IgD-negative memory B cell (primary cell): ENCODE data around the gene GOLGA6A. TPM values are rescaled to one million over a fixed set of nuclear protein-coding genes. Genes with fewer than 3 reads are reported as not detected.
"Not testable (repeated sequence)": the region's sequence is repeated elsewhere in the genome, so short reads cannot be mapped to it uniquely, and the experiment has no call there.

Experiments
- H3K27ac Mint-ChIP-seq, 3 donors: one replicate each; pipeline ENCODE4 v1.8.0; 2020 to 2022; ENCODE audit warnings: mild to moderate bottlenecking in 3 of 3, mixed read lengths in 3 of 3, moderate library complexity in 1 of 3
- H3K27me3 Mint-ChIP-seq: one replicate; pipeline ENCODE4 v1.8.0; 2021; ENCODE audit warnings: mixed read lengths
- H3K36me3 Mint-ChIP-seq: one replicate; pipeline ENCODE4 v1.8.0; 2020; ENCODE audit warnings: mild to moderate bottlenecking, mixed read lengths
- H3K4me1 Mint-ChIP-seq, 3 donors: one replicate each; pipeline ENCODE4 v1.8.0; 2020 to 2022; ENCODE audit warnings: mixed read lengths in 3 of 3, mild to moderate bottlenecking in 1 of 3
- H3K4me3 Mint-ChIP-seq, 4 donors: one replicate each; pipeline ENCODE4 v1.8.0; 2020 to 2022; ENCODE audit warnings: mild to moderate bottlenecking in 4 of 4, mixed read lengths in 4 of 4, moderate library complexity in 3 of 4
- H3K9me3 Mint-ChIP-seq, 3 donors: one replicate each; pipeline ENCODE4 v1.8.0; 2020 to 2021; ENCODE audit warnings: mixed read lengths in 3 of 3, mild to moderate bottlenecking in 1 of 3
- polyA plus RNA-seq: library from polyadenylated mRNA; unstranded; fragments of 300-500 nt; fragmentation: Illumina TruSeq; gene quantifications from one replicate; pipeline ENCODE4 v1.2.3, GENCODE V29; 2021

Gene GOLGA6A, protein sequence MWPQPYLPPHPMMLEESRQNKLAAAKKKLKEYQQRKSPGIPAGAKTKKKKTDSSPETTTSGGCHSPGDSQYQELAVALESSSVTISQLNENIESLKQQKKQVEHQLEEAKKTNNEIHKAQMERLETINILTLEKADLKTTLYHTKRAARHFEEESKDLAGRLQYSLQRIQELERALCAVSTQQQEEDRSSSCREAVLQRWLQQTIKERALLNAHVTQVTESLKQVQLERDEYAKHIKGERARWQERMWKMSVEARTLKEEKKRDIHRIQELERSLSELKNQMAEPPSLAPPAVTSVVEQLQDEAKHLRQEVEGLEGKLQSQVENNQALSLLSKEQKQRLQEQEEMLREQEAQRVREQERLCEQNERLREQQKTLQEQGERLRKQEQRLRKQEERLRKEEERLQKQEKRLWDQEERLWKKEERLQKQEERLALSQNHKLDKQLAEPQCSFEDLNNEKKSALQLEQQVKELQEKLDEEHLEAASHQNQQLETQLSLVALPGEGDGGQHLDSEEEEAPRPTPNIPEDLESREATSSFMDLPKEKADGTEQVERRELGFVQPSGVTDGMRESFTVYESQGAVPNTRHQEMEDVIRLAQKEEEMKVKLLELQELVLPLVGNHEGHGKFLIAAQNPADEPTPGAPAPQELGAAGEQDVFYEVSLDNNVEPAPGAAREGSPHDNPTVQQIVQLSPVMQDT
- not detected for polyA plus RNA-seq

DNA sequence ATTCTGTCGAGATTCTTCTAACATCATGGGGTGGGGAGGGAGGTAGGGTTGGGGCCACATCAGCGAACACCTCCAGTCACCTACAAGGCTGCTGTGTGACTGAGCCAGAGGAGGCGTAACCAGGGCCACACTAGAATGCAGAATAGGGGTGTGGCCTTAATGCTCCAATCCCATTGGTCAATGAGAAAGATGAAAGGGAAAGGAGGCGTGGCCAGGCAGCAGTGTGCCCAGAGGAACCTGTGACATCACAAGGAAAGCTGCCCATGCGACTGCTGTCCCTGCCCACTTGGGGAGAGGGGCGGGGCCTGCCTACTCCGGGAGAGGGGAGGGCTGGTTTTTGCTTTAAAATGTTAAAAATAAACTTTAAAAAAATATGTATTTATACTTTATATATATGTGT lies at the start of gene GOLGA6A:
GOLGA6A (minus strand) TSS at position 101 of the 400 bp plus-strand sequence; CDS start at position 60, 41 bp downstream.
- not testable (repeated sequence) for H3K9me3 Mint-ChIP-seq, H3K4me1 Mint-ChIP-seq, H3K4me3 Mint-ChIP-seq, H3K27ac Mint-ChIP-seq, H3K27me3 Mint-ChIP-seq, H3K36me3 Mint-ChIP-seq

DNA sequence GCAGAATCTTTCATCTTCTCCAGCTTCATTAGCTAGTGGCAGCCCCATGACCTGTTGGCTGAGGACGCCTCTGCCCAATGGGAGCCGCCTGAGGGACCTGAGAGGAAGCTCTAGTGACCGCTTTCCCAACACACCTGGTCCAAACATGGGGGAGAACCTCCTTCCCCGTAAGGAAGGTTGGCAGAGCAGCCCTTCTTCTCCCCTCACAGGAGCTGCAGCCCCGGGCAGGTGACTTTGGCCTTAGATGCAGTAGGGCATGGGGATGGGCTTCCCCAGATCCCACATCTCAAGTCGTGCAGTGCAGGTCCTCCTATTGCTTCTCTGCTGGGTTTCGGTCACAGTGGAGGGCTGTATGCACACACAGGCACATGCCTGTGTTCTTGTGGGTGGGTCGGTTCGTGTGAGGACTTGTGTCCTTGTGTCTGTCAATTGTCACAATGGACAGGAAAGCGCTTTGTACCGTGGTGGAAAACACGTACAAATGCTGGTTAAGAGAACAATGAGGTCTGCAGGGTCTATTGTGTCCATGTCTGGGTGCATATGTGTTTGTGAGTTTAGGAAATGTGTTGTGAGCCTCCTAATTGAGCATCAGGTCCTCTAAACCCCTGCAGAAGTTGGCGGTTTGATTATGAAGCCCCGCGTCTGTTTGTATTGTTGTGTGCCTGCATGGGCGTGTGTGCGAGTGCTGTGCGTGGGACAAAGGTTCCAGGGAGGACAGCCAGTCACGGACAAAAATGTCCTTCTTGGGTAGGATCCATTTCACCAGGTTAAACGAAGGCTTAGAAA lies 49.5 kb upstream of the GOLGA6A start:
- Mint-ChIP-seq H3K27me3 (peaks cover 64% of the 10 kb centered on the region), H3K36me3 (peaks cover 2% of the 10 kb centered on the region), H3K4me1 (peaks cover 2 to 19% (median 17%) of the 10 kb centered on the region in 3 donors), H3K9me3 (peaks cover 0 to 8% (median 0%) of the 10 kb centered on the region in 3 donors), H3K4me3 (peak overlapping the region; percentile 7 to 80 (median 28)), H3K27ac (peak overlapping the region; percentile 73 to 95 (median 87))

DNA sequence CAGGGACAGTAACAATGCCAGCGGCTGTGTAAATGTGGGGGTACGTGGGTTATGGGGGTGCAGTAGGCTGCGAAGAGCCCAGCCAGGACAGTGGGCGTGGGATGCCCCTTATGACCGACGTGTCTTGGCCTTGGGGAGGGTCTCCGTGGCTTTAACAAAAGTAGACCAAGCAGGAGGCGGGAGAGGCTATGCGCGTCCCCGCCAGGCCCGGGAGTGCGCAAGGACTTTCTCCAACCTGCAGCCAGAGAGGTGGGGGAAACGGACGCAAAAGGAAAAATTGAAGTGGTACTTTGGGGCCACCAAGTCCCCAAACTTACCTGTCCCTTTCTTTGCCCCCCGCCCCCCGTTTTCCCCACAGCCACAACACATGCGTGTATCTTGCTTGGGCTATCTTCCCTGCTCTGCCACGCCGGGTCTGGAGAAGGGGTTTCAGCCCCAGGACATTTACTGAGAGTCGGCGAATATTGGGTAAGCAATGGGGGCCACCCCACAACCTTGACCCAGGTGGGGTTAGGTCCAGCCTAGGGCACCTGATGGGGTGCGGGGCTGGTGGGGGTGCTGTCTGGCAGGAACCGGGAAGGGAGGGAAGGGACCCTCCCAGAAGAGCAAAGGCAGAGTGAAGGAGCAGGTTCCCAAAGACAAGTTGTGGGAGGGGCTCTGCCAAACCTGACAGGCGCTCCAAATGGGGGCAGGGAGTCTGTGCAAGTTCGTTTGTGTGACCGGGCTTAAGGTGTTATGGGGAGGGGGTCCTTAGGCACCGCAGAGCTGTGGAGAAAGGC lies 48.7 kb upstream of the GOLGA6A start:
- peaks cover 0 to 8% (median 0%) of the 10 kb centered on the region in 3 donors for H3K9me3 Mint-ChIP-seq
- H3K27me3 Mint-ChIP-seq, result peaks cover 61% of the 10 kb centered on the region
- H3K4me1 Mint-ChIP-seq, result peaks cover 0 to 17% (median 13%) of the 10 kb centered on the region in 3 donors
- H3K27ac Mint-ChIP-seq, result peak overlapping the region; percentile 73 to 95 (median 89)
- peaks cover 2% of the 10 kb centered on the region for H3K36me3 Mint-ChIP-seq
- H3K4me3 Mint-ChIP-seq, result peak overlapping the region in 3 of 4 donors; percentile 7 to 78 (median 58)

DNA sequence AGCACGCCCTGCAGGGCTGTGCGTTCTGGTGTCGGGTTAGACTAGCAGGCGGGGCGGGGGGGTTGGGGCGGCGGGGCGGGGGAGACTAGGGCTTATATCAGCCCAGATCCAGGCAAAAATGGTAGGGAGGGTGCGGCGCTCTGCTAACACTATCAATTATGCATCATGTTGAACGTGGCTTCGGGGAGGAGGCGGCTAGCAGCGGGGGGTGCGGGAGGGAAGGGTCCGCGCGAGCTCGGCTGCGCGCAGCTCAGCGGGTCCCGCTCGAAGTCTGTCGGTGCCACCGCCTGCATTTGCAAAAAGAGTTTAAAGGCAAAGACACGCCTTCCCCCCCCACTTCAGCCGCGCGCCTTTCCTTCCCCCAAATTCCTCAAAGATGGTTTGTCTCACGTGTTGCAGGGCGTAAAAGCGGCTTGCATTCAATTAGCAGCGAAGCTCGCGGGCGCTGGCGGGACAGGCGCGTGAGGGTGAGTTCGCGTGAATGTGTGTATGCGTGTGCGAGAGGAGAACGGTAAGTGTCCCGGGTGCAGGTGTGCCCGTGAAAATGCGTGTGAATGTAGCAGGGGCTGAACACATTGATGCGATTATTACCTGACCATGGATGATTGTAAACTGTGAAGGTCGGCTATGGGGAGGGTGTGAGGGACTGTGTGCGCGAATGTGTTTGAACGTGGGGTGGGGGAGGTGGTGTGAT lies 48.0 kb upstream of the GOLGA6A start, which contains the start of gene ISLR2:
ISLR2 (plus strand) TSS at position 432 of the 694 bp plus-strand sequence. CDS start 2,169 bp downstream, outside the sequence.
- Mint-ChIP-seq H3K4me1 (peaks cover 0 to 17% (median 15%) of the 10 kb centered on the region in 3 donors), H3K9me3 (peaks cover 0 to 8% (median 0%) of the 10 kb centered on the region in 3 donors), H3K36me3 (peaks cover 2% of the 10 kb centered on the region), H3K27me3 (peaks cover 57% of the 10 kb centered on the region), H3K27ac (peak within 1 kb of the TSS; percentile 73 to 95 (median 89)), H3K4me3 (peak within 1 kb of the TSS; percentile 46 to 83 (median 68))

DNA sequence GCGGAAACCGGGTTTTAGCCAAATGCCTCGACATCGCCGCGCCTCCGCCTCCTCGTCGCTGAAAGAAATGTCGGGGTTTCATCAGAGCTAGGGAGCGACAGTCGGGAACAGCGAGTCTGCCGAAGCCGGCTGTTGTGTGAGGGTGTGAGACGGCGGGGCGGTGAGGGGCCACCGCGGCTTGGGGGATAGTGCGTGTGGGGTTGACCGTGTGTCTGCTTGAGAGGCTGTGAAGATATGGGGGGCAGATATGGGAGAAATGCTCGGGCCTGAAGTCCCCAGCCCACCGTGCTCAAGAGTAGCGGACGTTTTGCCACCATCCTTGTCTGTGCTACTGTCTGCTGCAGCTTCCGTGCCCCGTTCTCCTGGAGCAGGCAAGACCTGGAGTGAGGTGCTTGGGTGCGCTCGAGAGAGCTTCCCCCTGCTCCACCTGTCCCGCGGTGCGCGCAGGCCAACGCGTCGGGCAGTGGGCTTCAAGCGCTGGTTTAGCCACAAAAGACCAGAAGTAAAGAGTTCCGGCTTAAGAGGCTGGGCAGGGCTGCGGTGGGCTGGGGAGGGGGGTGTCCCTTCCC lies 47.3 kb upstream of the GOLGA6A start:
- Mint-ChIP-seq H3K4me1 (peaks cover 0 to 17% (median 13%) of the 10 kb centered on the region in 3 donors), H3K36me3 (peaks cover 2% of the 10 kb centered on the region), H3K27me3 (peaks cover 52% of the 10 kb centered on the region), H3K9me3 (peaks cover 0 to 8% (median 0%) of the 10 kb centered on the region in 3 donors), H3K4me3 (peak overlapping the region; percentile 46 to 83 (median 68)), H3K27ac (peak overlapping the region; percentile 73 to 95 (median 83))

DNA sequence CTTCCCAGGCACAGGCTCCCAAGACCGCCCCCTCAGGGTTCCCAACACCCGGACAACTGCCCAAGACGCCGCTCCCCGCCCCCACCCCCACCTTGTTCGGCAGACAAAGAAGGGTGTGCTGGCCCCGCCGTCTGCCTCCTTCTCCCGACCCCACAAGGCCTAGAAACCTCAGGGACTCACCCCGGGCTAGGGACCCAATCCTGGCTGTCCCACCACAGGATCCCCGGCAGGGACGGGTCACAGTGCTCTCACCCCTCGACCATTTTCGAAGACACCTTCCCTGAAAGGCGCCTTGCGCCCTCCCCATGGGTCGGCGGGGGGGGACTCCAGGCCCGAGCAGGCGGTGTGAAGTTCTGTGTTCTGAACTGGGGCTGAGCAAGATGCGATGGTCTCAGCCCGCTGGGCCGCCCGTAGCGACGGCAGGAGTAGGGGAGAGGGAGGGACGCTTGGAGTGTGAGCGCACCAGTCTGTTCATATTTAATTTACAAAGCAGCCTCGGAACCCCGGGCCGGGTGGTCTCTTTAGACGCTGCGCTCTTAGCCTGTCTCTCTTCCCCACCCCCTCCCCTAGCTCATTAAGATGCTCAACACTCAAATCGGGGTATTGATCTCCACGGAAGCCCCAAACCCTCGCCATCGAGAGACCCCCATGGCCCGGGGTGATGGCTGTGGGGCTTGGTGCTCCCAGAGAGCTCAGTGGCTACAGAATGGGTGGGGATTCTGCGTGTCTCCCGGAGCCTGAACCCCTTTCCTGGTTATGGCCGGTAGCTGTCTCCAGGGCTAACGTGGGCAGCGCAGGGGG lies 46.6 kb upstream of the GOLGA6A start:
- H3K9me3 Mint-ChIP-seq, result peaks cover 0 to 8% (median 0%) of the 10 kb centered on the region in 3 donors
- peaks cover 5 to 17% (median 17%) of the 10 kb centered on the region in 3 donors for H3K4me1 Mint-ChIP-seq
- H3K4me3 Mint-ChIP-seq, result peak overlapping the region; percentile 46 to 85 (median 66)
- H3K27ac Mint-ChIP-seq, result peak overlapping the region in 2 of 3 donors; percentile 73 to 92
- H3K27me3 Mint-ChIP-seq, result peaks cover 47% of the 10 kb centered on the region
- H3K36me3 Mint-ChIP-seq, result peaks cover 2% of the 10 kb centered on the region

DNA sequence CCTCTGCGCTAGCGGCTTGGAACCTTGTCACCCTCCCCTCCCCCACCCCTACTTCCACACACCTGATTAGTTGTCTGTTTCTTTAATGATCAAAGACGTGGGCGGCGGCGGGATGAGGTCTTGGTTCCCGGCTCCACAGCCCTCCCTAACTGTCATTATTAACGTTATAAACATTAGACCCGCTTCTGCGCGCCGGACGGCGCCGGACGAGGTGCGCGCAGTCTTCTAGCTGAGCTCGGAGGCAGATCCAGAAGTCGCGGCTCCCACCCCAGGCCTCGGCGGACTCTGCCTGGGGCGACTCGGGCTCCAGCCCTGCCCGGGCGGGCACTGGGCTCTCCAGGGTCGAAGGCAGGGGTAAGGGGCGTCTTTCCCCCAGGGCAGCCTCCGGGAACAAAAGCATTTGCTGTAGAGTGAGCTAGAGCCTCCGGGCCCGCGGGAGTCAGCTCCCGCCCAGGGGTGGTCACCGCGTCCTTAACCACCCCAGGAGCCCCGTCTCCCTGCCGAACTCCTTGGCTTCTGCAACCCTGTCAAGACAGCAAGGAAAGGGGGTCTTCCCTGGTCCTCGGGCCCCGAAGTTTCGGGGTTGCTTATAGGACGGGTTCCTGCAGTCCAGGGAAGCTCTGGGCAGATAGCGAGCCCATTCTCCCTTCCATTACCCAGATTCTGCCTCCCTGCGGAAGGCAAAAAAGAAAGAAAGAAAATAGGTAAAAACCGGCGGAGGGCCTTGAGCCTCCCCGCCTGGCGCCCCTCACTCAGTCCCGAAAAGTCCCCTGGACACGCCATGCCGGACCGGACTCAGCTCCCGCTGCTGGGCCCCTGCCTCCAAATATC lies 45.8 kb upstream of the GOLGA6A start:
- peaks cover 11 to 23% (median 21%) of the 10 kb centered on the region in 3 donors for H3K4me1 Mint-ChIP-seq
- H3K9me3 Mint-ChIP-seq, result peaks cover 0 to 8% (median 0%) of the 10 kb centered on the region in 3 donors
- peak overlapping the region in 1 of 3 donors; percentile 73 for H3K27ac Mint-ChIP-seq
- H3K4me3 Mint-ChIP-seq, result peak overlapping the region; percentile 44 to 85 (median 65)
- peaks cover 44% of the 10 kb centered on the region for H3K27me3 Mint-ChIP-seq
- H3K36me3 Mint-ChIP-seq, result peaks cover 2% of the 10 kb centered on the region

DNA sequence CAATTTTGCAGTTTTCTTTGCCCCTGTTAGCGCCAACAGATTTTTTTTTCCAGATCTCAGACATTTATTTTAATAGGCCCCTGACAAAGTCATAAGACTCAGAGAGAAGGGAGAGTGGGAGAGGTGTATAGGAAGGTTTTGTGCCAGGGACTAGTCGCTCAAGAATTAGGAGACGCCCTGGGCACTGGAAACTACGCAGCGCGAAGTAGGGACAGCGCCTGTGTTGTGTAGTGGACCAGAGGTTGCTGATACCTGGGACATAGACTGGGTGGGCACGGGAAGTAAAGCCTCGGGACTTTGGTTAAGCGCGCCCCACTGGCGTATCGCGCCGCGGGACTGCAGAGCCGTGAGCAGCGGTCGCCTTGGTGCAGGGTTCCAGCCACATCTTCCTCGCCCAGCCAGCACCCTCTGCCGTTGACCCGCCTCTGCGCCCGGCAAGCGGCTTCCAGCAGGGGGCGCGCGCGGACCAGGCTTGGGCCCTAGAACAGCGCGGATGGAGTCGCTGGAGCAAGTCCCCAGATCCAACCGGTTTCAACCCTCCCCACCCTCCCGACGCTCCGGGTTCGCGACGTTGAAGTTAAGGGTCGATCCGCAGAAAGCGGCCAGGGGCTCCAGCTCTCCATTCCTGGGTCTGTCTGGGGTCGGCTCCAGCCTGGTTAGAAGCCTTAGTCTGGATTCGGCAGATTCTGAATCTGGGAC lies 45.1 kb upstream of the GOLGA6A start:
- Mint-ChIP-seq H3K27ac (peak overlapping the region in 1 of 3 donors; percentile 73), H3K9me3 (peaks cover 0 to 8% (median 0%) of the 10 kb centered on the region in 3 donors), H3K27me3 (peaks cover 41% of the 10 kb centered on the region)

DNA sequence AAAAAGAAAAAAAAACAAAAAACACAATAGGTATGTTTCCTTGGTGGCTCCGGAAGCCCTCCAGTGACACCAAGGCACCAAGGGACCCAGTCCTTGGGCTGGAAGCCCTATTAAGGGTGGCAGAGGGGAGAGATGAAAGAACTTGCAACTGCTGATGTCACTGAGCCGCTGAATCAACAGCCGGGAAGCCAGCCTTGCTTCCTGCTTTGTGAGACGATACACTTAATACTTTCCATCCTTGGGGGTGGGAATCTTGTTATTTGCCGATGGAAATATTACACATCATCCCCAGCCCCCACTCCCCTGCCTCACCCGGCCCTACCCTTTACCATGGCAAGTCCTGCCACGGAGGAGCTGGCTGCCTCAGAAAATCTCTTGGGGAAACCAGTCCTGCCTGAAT lies 42.4 kb upstream of the GOLGA6A start:
- peaks cover 2% of the 10 kb centered on the region for H3K36me3 Mint-ChIP-seq
- H3K27ac Mint-ChIP-seq, result peak overlapping the region in 1 of 3 donors; percentile 85
- no peak overlapping the region for H3K4me3 Mint-ChIP-seq
- peaks cover 0 to 4% (median 0%) of the 10 kb centered on the region in 3 donors for H3K9me3 Mint-ChIP-seq
- peaks cover 18% of the 10 kb centered on the region for H3K27me3 Mint-ChIP-seq
- H3K4me1 Mint-ChIP-seq, result peaks cover 27 to 39% (median 37%) of the 10 kb centered on the region in 3 donors

More for the DNA sequence above, 45.1 kb upstream of the GOLGA6A start:
- Mint-ChIP-seq H3K36me3 (peaks cover 2% of the 10 kb centered on the region), H3K4me3 (peak overlapping the region; percentile 44 to 85 (median 65)), H3K4me1 (peaks cover 17 to 31% (median 28%) of the 10 kb centered on the region in 3 donors)

DNA sequence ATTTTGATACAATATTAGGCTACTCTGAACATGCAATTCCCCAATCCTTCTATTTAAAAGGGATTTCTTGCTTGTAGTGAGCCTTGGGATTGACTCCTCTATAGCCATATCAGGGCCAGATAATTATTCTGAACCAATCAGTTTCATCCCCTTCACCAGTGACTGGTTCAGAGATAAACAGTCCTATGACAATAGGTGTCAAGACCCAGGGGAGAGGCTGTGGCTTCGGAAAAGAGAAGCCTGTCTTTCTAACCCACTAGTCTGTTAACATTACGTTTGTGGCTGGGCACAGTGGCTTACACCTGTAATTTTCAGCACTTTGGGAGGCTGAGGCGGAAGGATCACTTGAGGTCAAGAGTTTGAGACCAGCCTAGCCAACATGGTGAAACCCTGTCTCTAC lies 41.8 kb upstream of the GOLGA6A start:
- Mint-ChIP-seq H3K36me3 (peaks cover 2% of the 10 kb centered on the region), H3K27me3 (peaks cover 13% of the 10 kb centered on the region), H3K4me1 (peaks cover 27 to 36% (median 36%) of the 10 kb centered on the region in 3 donors), H3K27ac (peak overlapping the region in 1 of 3 donors; percentile 85), H3K9me3 (no peaks in the 10 kb centered on the region), H3K4me3 (peak overlapping the region in 1 of 4 donors; percentile 37)

DNA sequence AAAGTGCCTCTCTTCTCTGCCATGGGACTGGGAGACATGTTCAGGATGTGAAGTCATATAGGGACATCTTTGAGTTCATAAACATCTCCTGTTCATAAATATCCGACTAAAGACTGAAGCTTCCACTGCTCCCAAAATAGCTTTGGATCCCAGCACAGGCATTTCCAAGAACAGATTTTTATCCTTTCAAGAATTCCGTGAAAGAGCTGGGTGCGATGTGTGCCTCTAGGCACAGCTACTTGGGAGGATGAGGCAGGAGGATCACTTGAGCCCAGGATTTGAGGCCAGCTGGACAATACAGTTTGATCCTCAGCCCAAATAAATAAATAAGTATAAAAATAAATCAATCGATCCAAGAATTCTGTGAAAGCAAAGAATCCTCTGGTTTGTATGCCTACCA lies 41.3 kb upstream of the GOLGA6A start:
- peak overlapping the region in 1 of 4 donors; percentile 39 for H3K4me3 Mint-ChIP-seq
- H3K4me1 Mint-ChIP-seq, result peaks cover 27 to 33% (median 31%) of the 10 kb centered on the region in 3 donors
- H3K27ac Mint-ChIP-seq, result peak overlapping the region in 2 of 3 donors; percentile 66 to 85
- H3K9me3 Mint-ChIP-seq, result no peaks in the 10 kb centered on the region
- peaks cover 7% of the 10 kb centered on the region for H3K27me3 Mint-ChIP-seq
- H3K36me3 Mint-ChIP-seq, result no peaks in the 10 kb centered on the region
